Esophagus muscularis mucosa (tissue), 4 donors: Measurements from ENCODE around the gene CD84. TPM values are rescaled to one million over a fixed set of nuclear protein-coding genes. Genes with fewer than 3 reads are reported as not detected.

Experiments used
- DNase-seq: peaks from one replicate; pipeline ENCODE4 v3.0.0-alpha.2; 2017; ENCODE audit errors: extremely low spot score
- H3K27ac ChIP-seq, 4 donors: fragments of 200-600 bp; sonication (generic); replicated peaks in 1 of 4; 1 replicate in 3 of 4; 2 replicates in 1 of 4; pipeline ENCODE4 v1.5.1; 2016 to 2019; ENCODE audit warnings: mild to moderate bottlenecking in 1 of 4
- H3K27me3 ChIP-seq, 4 donors: fragments of 200-600 bp; sonication (generic); one replicate each; pipeline versions ENCODE4 v1.5.1 to v1.6.0; 2016 to 2019
- H3K36me3 ChIP-seq, 4 donors: fragments of 200-600 bp; sonication (generic); one replicate each; pipeline ENCODE4 v1.5.1; 2016 to 2019
- H3K4me1 ChIP-seq, 4 donors: fragments of 200-600 bp; sonication (generic); one replicate each; pipeline ENCODE4 v1.5.1; 2016 to 2019
- H3K4me3 ChIP-seq, 4 donors: fragments of 200-600 bp; sonication (generic); 1 replicate in 2 of 4; 2 replicates in 2 of 4; pipeline ENCODE4 v1.5.1; 2016 to 2019; ENCODE audit warnings: mild to moderate bottlenecking in 4 of 4, moderate library complexity in 1 of 4
- H3K9me3 ChIP-seq, 4 donors: fragments of 200-600 bp; sonication (generic); 1 replicate in 3 of 4; 2 replicates in 1 of 4; pipeline ENCODE4 v1.5.1; 2016 to 2019
- EP300 ChIP-seq: sonication (generic); formaldehyde crosslinking; IDR thresholded peaks from one replicate; pipeline ENCODE4 v1.6.1; 2017; ENCODE audit warnings: antibody characterized with exemption
- POLR2A ChIP-seq: fragments of 450-650 bp; IDR thresholded peaks from one replicate; pipeline ENCODE4 v1.6.1; 2017; ENCODE audit warnings: antibody characterized with exemption, moderate library complexity, mild to moderate bottlenecking, low read depth
- POLR2AphosphoS5 ChIP-seq, 2 donors: sonication (generic); formaldehyde crosslinking; IDR thresholded peaks; one replicate each; pipeline ENCODE4 v1.6.1; 2017; ENCODE audit warnings: antibody characterized with exemption in 2 of 2
- WGBS: methylation state at CpG from one replicate; pipeline ENCODE4 v1.1.5; 2018; 5-methylcytosine and 5-hydroxymethylcytosine counted together
- intact Hi-C: fragments of 100-400 bp; cut with DNase I; formaldehyde crosslinking; loops from one replicate; pipeline ENCODE4 v1.15.1; 2023
- total RNA-seq, 4 donors: library from RNA; depleted of rRNA; stranded (reverse); fragments of >200 nt; gene quantifications; one replicate each; pipeline versions ENCODE4 v1.1.0 to v1.2.1, GENCODE V29; 2016
- TF ChIP-seq, protein P1 (sequence below), 3 experiments: fragments of 200-600 bp in 2 of 3; fragments of 450-650 bp in 1 of 3; sonication (generic) in 2 of 3; IDR thresholded peaks; one replicate each; pipeline ENCODE4 v1.5.1; 2017 to 2019; ENCODE audit warnings: antibody characterized with exemption in 3 of 3, mild to moderate bottlenecking in 2 of 3, moderate library complexity in 1 of 3

CD84 gene
- total RNA-seq, 4 donors from 2014 or later: 2.7 to 7.3 (median 4.7) TPM

DNA sequence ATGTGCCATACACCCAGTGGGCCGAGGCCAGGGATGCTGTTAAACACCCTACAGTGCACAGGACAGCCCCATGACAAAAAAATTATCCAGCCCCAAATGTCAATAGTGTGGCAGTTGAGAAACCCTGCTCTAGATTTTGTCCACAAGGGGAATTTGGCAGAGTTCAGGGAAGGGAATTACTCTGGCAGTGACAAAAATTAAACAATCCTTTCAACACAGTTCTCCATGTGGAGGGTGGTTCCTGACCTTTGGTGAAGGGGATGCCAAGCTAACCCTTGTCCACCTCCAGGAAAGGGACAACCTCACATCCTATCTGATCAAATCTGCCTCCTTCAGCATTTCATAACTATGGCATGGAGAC, 28.4 kb upstream of the CD84 start:
- Histone ChIP-seq H3K27me3 (peaks cover 0 to 24% (median 0%) of the 10 kb centered on the region in 4 donors), H3K36me3 (no peaks in the 10 kb centered on the region), H3K4me3 (no peak overlapping the region), H3K4me1 (no peaks in the 10 kb centered on the region), H3K9me3 (peaks cover 0 to 3% (median 1%) of the 10 kb centered on the region in 4 donors), H3K27ac (no peak overlapping the region)
- 57% methylated on average over 1 of the region's 1 CpG for WGBS
- no peak for TF ChIP-seq EP300
- no peak for TF ChIP-seq POLR2A
- TF ChIP-seq, protein P1, sequence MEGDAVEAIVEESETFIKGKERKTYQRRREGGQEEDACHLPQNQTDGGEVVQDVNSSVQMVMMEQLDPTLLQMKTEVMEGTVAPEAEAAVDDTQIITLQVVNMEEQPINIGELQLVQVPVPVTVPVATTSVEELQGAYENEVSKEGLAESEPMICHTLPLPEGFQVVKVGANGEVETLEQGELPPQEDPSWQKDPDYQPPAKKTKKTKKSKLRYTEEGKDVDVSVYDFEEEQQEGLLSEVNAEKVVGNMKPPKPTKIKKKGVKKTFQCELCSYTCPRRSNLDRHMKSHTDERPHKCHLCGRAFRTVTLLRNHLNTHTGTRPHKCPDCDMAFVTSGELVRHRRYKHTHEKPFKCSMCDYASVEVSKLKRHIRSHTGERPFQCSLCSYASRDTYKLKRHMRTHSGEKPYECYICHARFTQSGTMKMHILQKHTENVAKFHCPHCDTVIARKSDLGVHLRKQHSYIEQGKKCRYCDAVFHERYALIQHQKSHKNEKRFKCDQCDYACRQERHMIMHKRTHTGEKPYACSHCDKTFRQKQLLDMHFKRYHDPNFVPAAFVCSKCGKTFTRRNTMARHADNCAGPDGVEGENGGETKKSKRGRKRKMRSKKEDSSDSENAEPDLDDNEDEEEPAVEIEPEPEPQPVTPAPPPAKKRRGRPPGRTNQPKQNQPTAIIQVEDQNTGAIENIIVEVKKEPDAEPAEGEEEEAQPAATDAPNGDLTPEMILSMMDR (IDR thresholded peaks at IDR 0.05): no peak
- TF ChIP-seq POLR2AphosphoS5 (IDR thresholded peaks at IDR 0.05): no peak
- intact Hi-C loops: loop anchor here (10.0 kb wide), 1 partner anchor 173 kb away; no protein-coding TSS in a partner anchor
- DNase-seq: no peak

DNA sequence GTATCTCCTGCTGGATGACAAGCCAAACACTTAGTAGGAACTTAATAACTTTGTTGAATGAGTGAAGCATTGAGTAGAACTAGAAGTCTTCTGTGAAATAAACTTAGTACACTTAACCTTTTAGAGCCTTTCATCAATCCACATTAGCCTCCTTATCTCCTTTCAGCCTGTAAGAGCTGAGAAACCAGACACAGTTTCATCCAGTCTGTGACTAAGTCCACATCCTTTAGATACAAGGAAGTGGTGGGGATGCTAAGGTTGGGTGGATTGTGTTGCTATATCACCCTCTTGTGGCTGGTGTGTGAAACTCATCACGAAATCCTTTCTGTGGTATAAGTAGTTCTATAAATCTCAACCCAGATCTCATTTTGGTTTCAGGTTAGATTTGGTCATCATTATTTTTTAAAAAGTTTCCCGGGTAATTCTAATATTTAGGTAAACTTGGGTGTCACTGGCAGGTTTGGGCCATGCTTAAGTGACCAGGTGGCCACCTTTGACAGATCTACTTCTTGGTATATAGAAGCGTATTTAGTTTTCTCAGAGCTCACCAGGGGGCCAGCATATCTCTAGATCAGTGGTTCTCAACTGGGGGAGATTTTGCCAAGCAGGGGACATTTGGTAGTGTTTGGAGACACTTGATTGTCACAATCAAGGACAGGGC, 27.8 kb upstream of the CD84 start:
- intact Hi-C loops: loop anchor here (10.0 kb wide), 1 partner anchor 172 kb away; no protein-coding TSS in a partner anchor
- DNase-seq: no peak

DNA sequence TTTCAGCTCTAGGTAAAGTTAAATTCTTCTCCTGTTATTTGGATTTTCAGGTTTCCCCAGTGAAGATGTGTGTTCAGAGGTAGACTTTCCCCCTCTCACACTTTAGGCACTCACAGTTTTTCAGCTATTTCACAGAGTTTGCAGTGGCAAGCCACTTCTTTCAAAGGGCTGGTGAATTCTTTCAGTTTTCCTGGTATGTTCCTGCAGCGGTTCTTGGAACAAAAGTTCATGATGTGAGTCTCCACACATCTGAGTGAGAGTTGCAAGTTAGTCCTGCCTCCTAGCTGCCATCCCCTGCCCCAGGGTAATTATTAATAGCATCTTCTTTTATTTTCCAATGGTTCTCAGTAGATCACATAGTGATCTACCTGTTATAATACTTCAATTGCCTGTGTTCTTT, 27.3 kb upstream of the CD84 start:
- H3K36me3 ChIP-seq: no peaks in the 10 kb centered on the region
- H3K4me1 ChIP-seq: no peaks in the 10 kb centered on the region
- H3K4me3 ChIP-seq: no peak overlapping the region
- H3K27me3 ChIP-seq: peaks cover 0 to 18% (median 0%) of the 10 kb centered on the region in 4 donors
- intact Hi-C loops: loop anchor here (10.0 kb wide), 1 partner anchor 172 kb away; no protein-coding TSS in a partner anchor
- peaks cover 0 to 11% (median 5%) of the 10 kb centered on the region in 4 donors for H3K9me3 ChIP-seq
- DNase-seq: no peak
- no peak for TF ChIP-seq POLR2AphosphoS5 (IDR thresholded peaks at IDR 0.05)
- TF ChIP-seq, protein P1 (IDR thresholded peaks at IDR 0.05): no peak
- TF ChIP-seq POLR2A: no peak
- no peak for TF ChIP-seq EP300
- whole genome bisulfite sequencing: 75% methylated on average over 1 of the region's 1 CpG
- H3K27ac ChIP-seq: no peak overlapping the region

More for the DNA sequence above, 27.8 kb upstream of the CD84 start:
- peaks cover 0 to 19% (median 0%) of the 10 kb centered on the region in 4 donors for H3K27me3 ChIP-seq
- H3K27ac ChIP-seq: no peak overlapping the region
- WGBS: 40% methylated on average over 3 of the region's 3 CpGs
- no peak overlapping the region for H3K4me3 ChIP-seq
- H3K4me1 ChIP-seq: no peaks in the 10 kb centered on the region
- TF ChIP-seq EP300: no peak
- TF ChIP-seq, protein P1 (IDR thresholded peaks at IDR 0.05): peak; percentile 38 to 49 (median 47)
- no peaks in the 10 kb centered on the region for H3K36me3 ChIP-seq
- H3K9me3 ChIP-seq: peaks cover 0 to 8% (median 3%) of the 10 kb centered on the region in 4 donors

GRCh38 chr1:160605792-160606479, 26.6 kb upstream of the CD84 start:
- 83% methylated on average over 4 of the region's 4 CpGs for WGBS
- intact Hi-C loops: loop anchor here (10.0 kb wide), 1 partner anchor 171 kb away; no protein-coding TSS in a partner anchor
- no peaks in the 10 kb centered on the region for H3K36me3 ChIP-seq

GRCh38 chr1:160605205-160605604, 25.9 kb upstream of the CD84 start:
- 83% methylated on average over 2 of the region's 2 CpGs for WGBS
- Histone ChIP-seq H3K4me3 (no peak overlapping the region), H3K36me3 (no peaks in the 10 kb centered on the region), H3K9me3 (peaks cover 0 to 22% (median 16%) of the 10 kb centered on the region in 4 donors), H3K4me1 (no peaks in the 10 kb centered on the region), H3K27ac (no peak overlapping the region), H3K27me3 (peaks cover 0 to 18% (median 0%) of the 10 kb centered on the region in 4 donors)
- intact Hi-C loops: loop anchor here (10.0 kb wide), 1 partner anchor 170 kb away; no protein-coding TSS in a partner anchor
- TF ChIP-seq EP300 (no peak), POLR2AphosphoS5 (IDR thresholded peaks at IDR 0.05) (no peak), POLR2A (no peak)
- TF ChIP-seq, protein P1 (IDR thresholded peaks at IDR 0.05): no peak
- no peak for DNase-seq

More at GRCh38 chr1:160605792-160606479, 26.6 kb upstream of the CD84 start:
- H3K27me3 ChIP-seq: peaks cover 0 to 18% (median 0%) of the 10 kb centered on the region in 4 donors
- H3K9me3 ChIP-seq: peaks cover 0 to 14% (median 11%) of the 10 kb centered on the region in 4 donors
- H3K27ac ChIP-seq: no peak overlapping the region
- DNase-seq: no peak
- no peaks in the 10 kb centered on the region for H3K4me1 ChIP-seq
- no peak for TF ChIP-seq EP300
- no peak for TF ChIP-seq POLR2AphosphoS5 (IDR thresholded peaks at IDR 0.05)
- no peak overlapping the region for H3K4me3 ChIP-seq
